Measurements from ENCODE around the gene PRKAR1B. TPM values are rescaled to one million over a fixed set of nuclear protein-coding genes. Genes with fewer than 3 reads are reported as not detected.

Gene PRKAR1B
- total and polyA plus RNA-seq, 7 donors: 9.5 to 26.6 (median 11.4) TPM

GRCh38 chr7:501526-501925 is 225.6 kb downstream of the PRKAR1B start:
- Histone ChIP-seq H3K4me1 (peaks cover 0 to 26% (median 18%) of the 10 kb centered on the region in 4 donors), H3K27ac (no peak overlapping the region), H3K9me3 (no peaks in the 10 kb centered on the region), H3K36me3 (peaks cover 0 to 51% (median 30%) of the 10 kb centered on the region in 4 donors), H3K27me3 (no peaks in the 10 kb centered on the region), H3K4me3 (no peak overlapping the region)
- TF ChIP-seq CTCF (IDR thresholded peaks at IDR 0.05) (no peak), POLR2A (IDR thresholded peaks at IDR 0.05) (no peak), POLR2AphosphoS5 (IDR thresholded peaks at IDR 0.05) (no peak), EP300 (IDR thresholded peaks at IDR 0.05) (no peak)
- WGBS, 2 donors: 88 to 89% methylated on average over 7 of the region's 7 CpGs
- intact Hi-C loops (cut with DNase I): no loop called here
- peak; percentile 62 for DNase-seq

DNA sequence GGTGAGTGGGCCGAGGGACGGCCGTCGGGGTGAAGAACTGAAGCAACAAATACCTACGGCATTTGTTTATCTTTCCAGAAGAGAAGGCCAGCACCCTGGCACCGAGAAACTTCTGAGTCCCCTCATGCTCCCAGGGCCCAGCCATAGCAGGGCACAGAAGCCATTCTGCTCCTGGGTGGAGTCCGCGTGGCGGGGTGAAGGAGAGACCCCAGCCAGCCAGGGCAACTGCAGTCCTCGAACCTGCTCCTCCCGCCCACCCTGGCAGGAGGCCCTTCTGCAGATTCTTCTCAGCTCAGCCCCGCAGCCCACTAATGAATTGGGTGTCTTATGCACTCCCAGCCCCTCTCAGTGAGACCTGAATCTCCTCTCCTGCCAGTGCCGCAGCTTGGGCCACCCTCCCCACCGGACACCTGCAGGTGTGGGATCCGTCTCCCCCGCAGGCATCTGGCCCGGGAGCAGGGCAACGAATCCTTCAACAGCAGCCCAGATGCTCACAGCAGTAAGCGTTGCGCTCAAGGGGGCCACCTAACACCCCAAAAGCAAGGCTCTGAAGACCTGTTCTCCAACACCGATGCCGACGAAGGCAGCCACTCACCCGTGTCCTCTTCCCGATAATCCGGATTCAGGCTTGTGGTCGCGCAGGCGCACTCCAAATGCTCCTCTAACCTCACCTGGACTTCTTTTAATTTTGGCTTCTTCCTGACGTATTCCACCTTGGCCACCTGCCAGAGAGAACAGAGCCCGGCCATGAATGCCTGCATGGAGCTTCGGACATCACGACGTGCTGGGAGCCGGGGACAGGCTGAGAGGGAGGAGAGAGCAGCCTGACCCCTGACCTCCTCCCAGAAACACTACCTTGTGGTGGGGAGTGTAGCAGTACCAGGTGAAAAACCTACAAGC is 226.3 kb downstream of the PRKAR1B start:
- peaks cover 0 to 26% (median 18%) of the 10 kb centered on the region in 4 donors for H3K4me1 ChIP-seq
- TF ChIP-seq POLR2AphosphoS5 (IDR thresholded peaks at IDR 0.05) (no peak), EP300 (IDR thresholded peaks at IDR 0.05) (no peak)
- intact Hi-C loops (cut with DNase I): no loop called here
- no peak overlapping the region for H3K27ac ChIP-seq
- peak; percentile 61 for DNase-seq
- H3K27me3 ChIP-seq: no peaks in the 10 kb centered on the region
- 93 to 94% methylated on average over 35 of the region's 35 CpGs for WGBS, 2 donors
- H3K36me3 ChIP-seq: peaks cover 0 to 49% (median 32%) of the 10 kb centered on the region in 4 donors
- no peaks in the 10 kb centered on the region for H3K9me3 ChIP-seq
- H3K4me3 ChIP-seq: no peak overlapping the region

DNA sequence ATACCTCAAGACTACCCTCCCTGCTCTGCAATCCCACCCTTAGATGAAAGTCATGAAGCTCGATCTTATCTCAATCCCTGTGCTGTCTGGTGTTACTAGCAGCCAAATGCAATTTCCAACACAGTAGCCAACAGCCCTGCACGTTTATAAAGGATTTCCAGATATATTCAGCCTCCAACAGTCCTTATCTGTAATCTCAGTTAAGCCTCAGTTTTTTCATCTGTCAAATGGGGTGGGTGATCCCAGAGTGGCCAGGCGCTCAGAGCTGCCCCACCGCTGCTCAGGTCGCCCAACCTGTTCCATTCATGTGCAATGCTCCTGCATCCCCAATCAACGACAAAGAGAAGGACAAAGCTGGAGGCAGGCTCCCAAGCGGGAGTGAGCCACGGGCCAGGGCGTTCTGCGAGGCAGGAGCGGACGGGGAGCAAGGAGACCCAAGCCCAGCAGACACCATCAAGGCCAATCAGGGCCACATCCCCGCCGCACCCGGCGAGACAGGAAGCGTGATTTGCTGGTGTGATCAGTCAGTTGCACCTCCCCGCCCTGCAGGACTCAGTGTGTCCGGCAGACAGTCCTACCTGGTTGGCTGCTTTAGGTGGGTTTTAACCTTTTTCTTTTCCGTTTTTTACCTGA is 227.1 kb downstream of the PRKAR1B start:
- WGBS, 2 donors: 94 to 95% methylated on average over 20 of the region's 20 CpGs
- Histone ChIP-seq H3K36me3 (peaks cover 0 to 51% (median 32%) of the 10 kb centered on the region in 4 donors), H3K4me1 (peaks cover 0 to 18% (median 17%) of the 10 kb centered on the region in 4 donors), H3K9me3 (no peaks in the 10 kb centered on the region), H3K27me3 (no peaks in the 10 kb centered on the region), H3K4me3 (no peak overlapping the region), H3K27ac (no peak overlapping the region)
- TF ChIP-seq EP300 (IDR thresholded peaks at IDR 0.05) (no peak), CTCF (IDR thresholded peaks at IDR 0.05) (no peak), POLR2A (IDR thresholded peaks at IDR 0.05) (no peak), POLR2AphosphoS5 (IDR thresholded peaks at IDR 0.05) (no peak)
- DNase-seq: peak; percentile 45
- intact Hi-C loops (cut with DNase I): no loop called here

Other genes with a start within 250 kb of the PRKAR1B start
- gene PDGFA, start 207.4 kb downstream of the PRKAR1B start, total RNA-seq: 10 to 100 TPM; 33.9 to 38.5 (median 36.9) TPM
- gene PDGFA, start 207.4 kb downstream of the PRKAR1B start, polyA plus RNA-seq: 10 to 100 TPM; 19.7 to 21.6 (median 20.0) TPM
- gene DNAAF5, start 582 bp downstream of the PRKAR1B start, total RNA-seq: 10 to 100 TPM; 13.2 to 25.4 (median 16.0) TPM
- gene DNAAF5, start 582 bp downstream of the PRKAR1B start, polyA plus RNA-seq: 10 to 100 TPM in 1 of 3 donors, 1 to 10 TPM in 2; 7.8 to 23.4 (median 9.7) TPM
- gene SUN1, start 105.2 kb upstream of the PRKAR1B start, total RNA-seq: 100 to 1,000 TPM; 108 to 130 (median 119) TPM
- gene SUN1, start 105.2 kb upstream of the PRKAR1B start, polyA plus RNA-seq: 10 to 100 TPM; 23.4 to 71.0 (median 30.1) TPM
- 10 to 100 TPM; 20.3 to 32.4 (median 25.4) TPM for gene GET4, start 149.3 kb upstream of the PRKAR1B start, total RNA-seq
- 10 to 100 TPM; 25.8 to 51.4 (median 31.2) TPM for gene GET4, start 149.3 kb upstream of the PRKAR1B start, polyA plus RNA-seq
- gene ADAP1, start 227.4 kb upstream of the PRKAR1B start, total RNA-seq: 10 to 100 TPM; 11.4 to 72.6 (median 28.9) TPM
- 100 to 1,000 TPM in 2 of 3 donors, 10 to 100 TPM in 1; 99.1 to 157 (median 109) TPM for gene ADAP1, start 227.4 kb upstream of the PRKAR1B start, polyA plus RNA-seq
- 10 to 100 TPM in 1 of 4 donors, 1 to 10 TPM in 3; 8.9 to 12.7 (median 9.3) TPM for gene COX19, start 248.3 kb upstream of the PRKAR1B start, total RNA-seq
- 10 to 100 TPM in 1 of 3 donors, 1 to 10 TPM in 2; 5.1 to 11.5 (median 6.0) TPM for gene COX19, start 248.3 kb upstream of the PRKAR1B start, polyA plus RNA-seq

Measured in sigmoid colon (tissue), 7 donors.